Astrocyte (in vitro differentiated cells and primary cell): ENCODE results near the gene PCSK1N. TPM values are rescaled to one million over a fixed set of nuclear protein-coding genes. Genes with fewer than 3 reads are reported as not detected.

Source experiments
- DNase-seq: peaks from one replicate; pipeline ENCODE4 v3.0.0-alpha.2; 2010; ENCODE audit warnings: low read depth
- FAIRE-seq: peaks from 2 replicates; lab custom pipeline; 2011; peaks lifted over from hg19 to GRCh38; lab: Jason Lieb, UNC
- H2AFZ ChIP-seq: 2 replicates; pipeline ENCODE4 v1.6.0; 2012; ENCODE audit warnings: low read depth, low read length, inconsistent platforms
- H3K27ac ChIP-seq: 2 replicates; pipeline ENCODE4 v1.5.1; 2011; ENCODE audit warnings: low read depth, low read length, inconsistent platforms
- H3K27me3 ChIP-seq: 2 replicates; pipeline ENCODE4 v1.6.0; 2011; ENCODE audit warnings: low read length, inconsistent platforms; ENCODE audit not compliant: insufficient read depth
- H3K36me3 ChIP-seq: 2 replicates; pipeline ENCODE4 v1.5.1; 2011; ENCODE audit warnings: low read length, inconsistent platforms; ENCODE audit not compliant: insufficient read depth
- H3K4me1 ChIP-seq: 2 replicates; pipeline ENCODE4 v1.5.1; 2011; ENCODE audit warnings: low read length, inconsistent platforms; ENCODE audit not compliant: insufficient read depth
- H3K4me2 ChIP-seq: 2 replicates; pipeline ENCODE4 v1.6.0; 2012; ENCODE audit warnings: low read length, inconsistent platforms
- H3K4me3 ChIP-seq: 2 replicates; pipeline ENCODE4 v1.5.1; 2011; ENCODE audit warnings: low read depth, mild to moderate bottlenecking, low read length, inconsistent platforms; ENCODE audit not compliant: insufficient read depth
- H3K79me2 ChIP-seq: 2 replicates; pipeline ENCODE4 v1.6.0; 2012; ENCODE audit warnings: mild to moderate bottlenecking, low read length, inconsistent platforms; ENCODE audit not compliant: insufficient read depth
- H3K9ac ChIP-seq: 2 replicates; pipeline ENCODE4 v1.6.0; 2012; ENCODE audit warnings: mild to moderate bottlenecking, low read length, inconsistent platforms
- H3K9me3 ChIP-seq: 2 replicates; pipeline ENCODE4 v1.5.1; 2012; ENCODE audit warnings: low read depth, mild to moderate bottlenecking, low read length, inconsistent platforms; ENCODE audit not compliant: insufficient read depth
- H4K20me1 ChIP-seq: 2 replicates; pipeline ENCODE4 v1.6.0; 2012; ENCODE audit warnings: low read length, inconsistent platforms; ENCODE audit not compliant: insufficient read depth
- H3K27ac Mint-ChIP-seq: one replicate; pipeline ENCODE4 v1.8.0; 2021; ENCODE audit warnings: mild to moderate bottlenecking, mixed read lengths; ENCODE audit not compliant: unreplicated experiment
- H3K27me3 Mint-ChIP-seq: one replicate; pipeline ENCODE4 v1.8.0; 2021; ENCODE audit warnings: low read depth, mixed read lengths; ENCODE audit not compliant: unreplicated experiment
- H3K36me3 Mint-ChIP-seq: one replicate; pipeline ENCODE4 v1.8.0; 2021; ENCODE audit warnings: low read depth, mixed read lengths; ENCODE audit not compliant: unreplicated experiment
- H3K4me1 Mint-ChIP-seq: one replicate; pipeline ENCODE4 v1.8.0; 2021; ENCODE audit warnings: low read depth, mixed read lengths; ENCODE audit not compliant: unreplicated experiment
- H3K4me3 Mint-ChIP-seq: one replicate; pipeline ENCODE4 v1.8.0; 2021; ENCODE audit warnings: mild to moderate bottlenecking, moderate library complexity, mixed read lengths; ENCODE audit not compliant: unreplicated experiment
- H3K9me3 Mint-ChIP-seq: one replicate; pipeline ENCODE4 v1.8.0; 2021; ENCODE audit warnings: mild to moderate bottlenecking, mixed read lengths; ENCODE audit not compliant: unreplicated experiment
- CTCF ChIP-seq: IDR thresholded peaks from 2 replicates; pipeline ENCODE4 v1.5.1; 2011; ENCODE audit warnings: low read depth, mild to moderate bottlenecking, inconsistent platforms, low read length, moderate library complexity; ENCODE audit not compliant: insufficient read depth
- EZH2 ChIP-seq: IDR thresholded peaks from 2 replicates; pipeline ENCODE4 v1.6.1; 2012; ENCODE audit warnings: mild to moderate bottlenecking, low read length, inconsistent platforms; ENCODE audit not compliant: insufficient read depth
- total RNA-seq: library from RNA; stranded (reverse); gene quantifications from 2 replicates; pipeline ENCODE4 v1.2.1, GENCODE V29; 2021

Gene PCSK1N
- total RNA-seq, 1 donor from 2014 or later: 62.0 TPM

GRCh38 chrX:48827654-48827968, 7.8 kb downstream of the PCSK1N start:
- FAIRE-seq: no peak
- Histone ChIP-seq H2AFZ (no peak overlapping the region), H3K27ac (no peak overlapping the region), H3K4me2 (no peak overlapping the region), H4K20me1 (no peaks in the 10 kb centered on the region), H3K9me3 (no peaks in the 10 kb centered on the region), H3K79me2 (no peaks in the 10 kb centered on the region), H3K36me3 (no peaks in the 10 kb centered on the region), H3K4me3 (no peak overlapping the region), H3K27me3 (no peaks in the 10 kb centered on the region), H3K4me1 (no peaks in the 10 kb centered on the region), H3K9ac (no peak overlapping the region)
- Mint-ChIP-seq H3K27ac (no peak overlapping the region), H3K4me1 (no peaks in the 10 kb centered on the region), H3K27me3 (peaks cover 11% of the 10 kb centered on the region), H3K4me3 (no peak overlapping the region), H3K9me3 (no peaks in the 10 kb centered on the region), H3K36me3 (peaks cover 7% of the 10 kb centered on the region)
- no peak for TF ChIP-seq EZH2
- no peak for TF ChIP-seq CTCF
- no peak for DNase-seq

- H3K4me2 ChIP-seq: no peak overlapping the region
- no peaks in the 10 kb centered on the region for H3K4me1 ChIP-seq
- no peak overlapping the region for H3K4me3 ChIP-seq
- no peak for FAIRE-seq
- H3K27ac Mint-ChIP-seq: no peak overlapping the region
- no peaks in the 10 kb centered on the region for H3K36me3 ChIP-seq
- H3K79me2 ChIP-seq: no peaks in the 10 kb centered on the region
- TF ChIP-seq CTCF (no peak), EZH2 (no peak)
- no peaks in the 10 kb centered on the region for H3K9me3 ChIP-seq
- no peaks in the 10 kb centered on the region for H4K20me1 ChIP-seq
- DNase-seq: no peak
- H3K9ac ChIP-seq: no peak overlapping the region
- H3K4me1 Mint-ChIP-seq: no peaks in the 10 kb centered on the region
- H3K36me3 Mint-ChIP-seq: peaks cover 7% of the 10 kb centered on the region
- H3K27ac ChIP-seq: no peak overlapping the region
- no peak overlapping the region for H3K4me3 Mint-ChIP-seq
- no peaks in the 10 kb centered on the region for H3K9me3 Mint-ChIP-seq
- H3K27me3 ChIP-seq: no peaks in the 10 kb centered on the region
- no peak overlapping the region for H2AFZ ChIP-seq
- peaks cover 9% of the 10 kb centered on the region for H3K27me3 Mint-ChIP-seq
Observed at GRCh38 chrX:48826876-48827653, 8.3 kb downstream of the PCSK1N start.
